HG03108 (cell line): ENCODE results near the gene LYRM7.
"Not testable (repeated sequence)": the region's sequence is repeated elsewhere in the genome, so short reads cannot be mapped to it uniquely, and the experiment has no call there.

Source experiments
- ATAC-seq: cut with Tn5 transposase; IDR thresholded peaks from one replicate; pipeline ENCODE4 v1.9.1; 2021; ENCODE audit warnings: moderate library complexity; ENCODE audit not compliant: unreplicated experiment

Gene LYRM7

DNA sequence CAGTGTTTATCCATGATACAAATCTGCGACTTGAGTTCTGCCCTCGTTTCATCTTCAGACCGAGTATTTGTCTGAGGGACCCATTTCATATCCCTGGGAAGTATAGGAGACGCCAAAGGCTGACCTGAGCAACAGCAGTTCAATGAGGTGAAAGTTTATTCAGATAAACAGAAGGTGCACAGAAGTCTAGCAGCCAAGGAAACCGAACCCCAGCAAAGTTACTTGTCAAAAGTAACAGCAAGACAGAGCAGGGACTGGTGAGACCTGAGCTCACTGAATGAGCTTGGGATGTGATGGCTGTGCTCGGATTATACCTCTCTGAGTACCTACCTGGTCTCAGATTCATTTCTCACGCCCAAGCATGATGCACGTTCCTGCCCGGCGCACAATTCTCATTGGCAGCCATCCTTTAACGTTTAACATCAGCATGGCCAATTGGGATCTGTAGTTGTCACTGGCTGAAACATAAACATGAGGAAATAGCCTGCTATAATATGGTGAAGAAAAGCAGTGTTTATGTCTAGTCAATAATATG lies 599 bp downstream of the LYRM7 start:
- ATAC-seq: no peak

DNA sequence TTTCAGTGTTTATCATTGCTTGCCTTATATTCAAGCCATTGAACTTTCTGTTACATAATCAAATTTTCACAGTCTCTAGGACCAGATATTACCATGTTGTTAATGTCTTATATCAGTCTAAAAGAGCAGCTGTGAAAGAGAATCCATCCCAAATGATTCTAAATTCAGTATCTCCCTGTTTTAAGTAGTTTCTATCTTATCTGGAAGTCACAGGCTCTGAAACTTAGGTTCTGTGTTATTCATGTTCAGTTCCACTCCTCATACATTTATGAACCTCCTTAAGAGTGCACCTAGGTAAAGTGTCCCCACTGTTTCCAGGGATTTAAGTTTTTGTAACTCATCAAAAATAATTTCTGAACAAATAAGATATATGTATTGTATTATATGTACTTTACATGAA lies 9.7 kb downstream of the LYRM7 start:
- ATAC-seq: no peak

DNA sequence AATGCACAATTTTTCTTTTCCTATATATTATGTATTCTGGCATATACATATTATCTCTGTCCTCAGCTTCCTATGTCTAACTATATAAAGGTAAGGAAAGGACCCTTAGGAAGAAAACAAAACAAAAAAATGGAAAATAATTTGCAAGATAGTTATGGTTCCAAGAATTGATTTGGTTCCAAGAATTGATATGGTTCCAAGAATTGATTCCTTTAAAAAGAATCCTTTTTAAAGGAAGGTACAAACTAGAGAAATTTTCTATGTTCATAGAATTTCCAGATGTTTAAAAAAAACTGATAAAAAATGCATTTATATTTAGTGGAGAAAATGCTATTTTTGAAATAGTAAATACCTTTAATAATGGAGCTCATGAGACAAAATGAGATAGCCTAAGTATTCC lies 12.1 kb downstream of the LYRM7 start:
- no peak for ATAC-seq

DNA sequence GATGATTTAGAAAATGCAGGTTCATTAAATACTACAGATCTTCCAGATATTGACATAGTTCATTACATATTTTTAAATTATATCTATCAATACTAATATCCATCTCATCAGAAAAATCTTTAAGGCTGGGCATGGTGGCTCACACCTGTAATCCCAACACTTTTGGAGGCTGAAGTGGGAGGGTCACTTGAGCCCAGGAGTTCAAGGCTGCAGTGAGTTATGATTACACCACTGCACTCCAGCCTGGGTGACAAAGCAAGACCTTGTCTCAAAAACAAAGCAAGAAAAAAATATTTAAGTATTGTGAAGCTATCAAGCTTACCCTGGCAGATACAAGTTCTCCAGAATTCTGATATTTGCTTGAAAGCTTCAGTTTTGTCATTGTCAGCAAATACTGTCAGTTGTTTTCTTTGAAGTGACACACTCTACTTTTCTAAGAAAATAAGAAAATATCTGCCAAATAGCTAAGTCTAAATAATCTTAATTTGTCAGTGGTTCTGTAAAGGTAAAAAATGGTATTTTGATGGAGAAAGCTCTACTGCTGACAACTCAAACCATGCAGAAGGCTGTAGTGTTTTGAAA lies 14.9 kb downstream of the LYRM7 start:
- no peak for ATAC-seq

GRCh38 chr5:131186561-131187256 lies 16.0 kb downstream of the LYRM7 start:
- ATAC-seq: no peak

GRCh38 chr5:131193106-131193505 lies 22.4 kb downstream of the LYRM7 start:
- ATAC-seq: no peak

GRCh38 chr5:131193897-131194296 lies 23.2 kb downstream of the LYRM7 start:
- not testable (repeated sequence) for ATAC-seq

GRCh38 chr5:131194725-131195124 lies 24.0 kb downstream of the LYRM7 start:
- no peak for ATAC-seq

- no peak for ATAC-seq
These were observed 25.0 kb downstream of the LYRM7 start for GRCh38 chr5:131195696-131196095.

DNA sequence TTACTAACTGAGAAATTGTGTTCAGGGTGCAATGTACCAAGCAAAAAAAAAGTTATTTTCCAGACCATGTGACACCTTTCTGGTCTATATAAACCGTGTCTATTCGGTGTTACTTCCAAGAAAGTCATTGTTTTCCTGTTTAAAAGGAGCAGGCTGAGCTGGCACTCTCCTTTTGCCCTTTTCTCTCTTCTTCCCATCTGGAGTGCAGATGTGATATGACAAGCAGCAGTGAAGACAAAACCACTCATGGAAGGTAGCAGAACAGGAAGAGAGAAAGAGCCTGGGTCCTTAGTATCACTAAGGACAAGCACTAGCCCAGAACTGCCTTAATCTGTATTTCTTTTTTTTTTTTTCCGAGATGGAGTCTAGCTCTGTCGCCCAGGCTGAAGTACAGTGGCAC lies 25.6 kb downstream of the LYRM7 start:
- ATAC-seq: no peak

GRCh38 chr5:131198625-131199024 lies 27.9 kb downstream of the LYRM7 start:
- no peak for ATAC-seq

- no peak for ATAC-seq
These were observed 29.8 kb downstream of the LYRM7 start for GRCh38 chr5:131200560-131200959.

- ATAC-seq: no peak
These were observed 34.2 kb downstream of the LYRM7 start for GRCh38 chr5:131204964-131205363.

DNA sequence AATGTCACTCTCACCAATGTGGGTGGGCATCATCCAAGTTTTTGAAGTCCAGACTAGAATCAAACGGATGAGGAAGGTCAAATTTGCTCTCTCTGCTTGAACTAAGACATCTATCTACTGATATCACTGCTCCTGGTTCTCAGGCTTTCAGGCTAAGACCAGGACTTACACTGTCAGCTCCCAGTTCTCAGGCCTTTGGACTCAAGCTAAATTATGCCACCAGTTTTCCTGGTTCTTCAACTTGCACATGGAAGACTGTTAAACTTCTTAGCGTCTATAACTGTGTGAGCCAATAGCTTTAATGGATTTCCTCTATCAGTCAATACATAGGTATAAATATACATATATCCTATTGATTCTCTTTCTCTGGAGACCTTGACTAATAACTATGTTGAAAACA lies 35.3 kb downstream of the LYRM7 start:
- no peak for ATAC-seq

GRCh38 chr5:131206772-131207171 lies 36.0 kb downstream of the LYRM7 start:
- no peak for ATAC-seq

DNA sequence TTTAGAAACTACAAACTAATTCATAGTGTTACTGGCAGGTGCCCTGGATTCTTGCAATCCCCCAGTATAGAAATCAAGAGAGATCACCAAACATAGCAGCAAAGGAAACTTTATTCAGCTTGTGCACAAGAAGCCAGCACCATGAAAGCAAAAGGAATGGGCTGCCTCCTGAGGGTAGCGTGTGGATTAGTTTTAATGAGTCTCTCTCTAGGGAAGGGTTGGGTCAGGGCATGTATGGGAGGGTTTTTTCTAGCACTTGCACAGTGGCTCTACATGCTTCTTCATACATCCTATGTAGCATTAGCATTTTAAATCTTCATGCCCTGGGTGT lies 38.4 kb downstream of the LYRM7 start:
- no peak for ATAC-seq

GRCh38 chr5:131209506-131210150 lies 38.9 kb downstream of the LYRM7 start:
- ATAC-seq: peak; percentile 90

DNA sequence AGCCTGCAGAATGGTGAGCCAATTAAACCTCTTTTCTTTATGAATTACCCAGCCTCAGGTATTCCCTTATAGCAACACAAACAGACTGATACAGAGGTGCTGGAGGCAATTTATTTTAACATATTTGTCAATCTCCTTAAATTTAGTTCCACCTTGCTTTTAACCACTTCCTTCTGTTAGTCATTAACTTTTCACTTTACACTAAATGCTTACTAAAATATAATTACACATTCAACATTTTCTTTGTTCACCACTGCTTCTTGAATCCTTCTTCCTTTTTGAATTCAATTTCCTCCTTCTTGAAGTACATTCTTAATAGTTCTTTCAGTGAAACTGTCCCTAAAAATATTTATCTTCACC lies 39.4 kb downstream of the LYRM7 start:
- peak; percentile 1 for ATAC-seq

GRCh38 chr5:131211669-131212068 lies 40.9 kb downstream of the LYRM7 start:
- no peak for ATAC-seq

- no peak for ATAC-seq
These were observed 41.8 kb downstream of the LYRM7 start for GRCh38 chr5:131212471-131213021.

DNA sequence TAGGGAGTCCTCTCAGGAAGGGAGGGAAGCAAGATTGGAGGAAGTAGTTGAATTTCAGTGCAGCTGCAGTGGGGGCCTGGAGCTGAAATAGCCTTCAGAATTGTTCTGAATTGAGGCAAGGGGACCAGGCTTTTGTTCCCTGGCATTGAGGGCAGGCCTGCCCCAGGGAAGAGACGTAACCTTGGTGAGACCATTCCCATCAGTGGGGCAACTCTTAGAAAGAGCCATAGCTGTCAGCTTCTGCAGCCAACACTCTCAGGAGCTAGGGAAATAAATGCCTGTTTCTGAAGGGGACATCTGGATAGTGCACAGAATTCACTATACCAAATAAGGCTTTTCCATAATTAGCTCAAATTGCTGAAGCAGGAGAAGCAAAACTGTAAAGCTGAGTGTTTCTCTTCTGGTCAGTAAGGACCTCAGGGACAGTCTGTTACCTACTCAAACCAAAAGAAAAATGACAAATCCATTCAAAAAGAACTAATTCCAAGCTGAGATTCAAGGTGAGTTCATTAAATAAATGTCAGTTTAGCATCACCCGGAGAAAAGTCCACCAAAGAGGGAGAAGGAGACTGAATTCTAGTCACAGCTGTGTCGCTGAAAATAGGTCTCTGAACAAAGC lies 44.0 kb downstream of the LYRM7 start:
- no peak for ATAC-seq

DNA sequence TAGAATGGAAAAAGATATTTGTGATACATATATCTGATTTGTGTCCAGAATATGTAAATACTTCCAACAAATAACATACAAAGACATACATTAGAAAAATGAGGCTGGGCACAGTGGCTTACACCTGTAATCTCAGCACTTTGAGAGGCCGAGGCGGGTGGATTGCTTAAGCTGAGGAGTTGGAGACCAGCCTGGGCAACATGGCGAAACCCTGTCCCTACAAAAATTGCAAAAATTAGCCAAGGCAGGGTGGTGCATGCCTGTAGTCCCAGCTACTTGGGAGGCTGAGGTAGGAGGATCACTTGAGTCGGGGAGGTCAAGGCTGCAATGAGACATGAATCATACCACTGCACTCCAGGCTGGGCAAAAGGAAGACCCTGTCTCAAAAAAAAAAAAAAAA lies 47.0 kb downstream of the LYRM7 start:
- ATAC-seq: no peak
